GM18909 (cell line): ENCODE measurements around the gene PACSIN3.
"Not testable (repeated sequence)": the region's sequence is repeated elsewhere in the genome, so short reads cannot be mapped to it uniquely, and the experiment has no call there.

Experiments
- ATAC-seq: cut with Tn5 transposase; IDR thresholded peaks from one replicate; pipeline ENCODE4 v1.9.1; 2021; ENCODE audit warnings: mild to moderate bottlenecking; ENCODE audit not compliant: unreplicated experiment, poor library complexity

PACSIN3 gene

GRCh38 chr11:47198161-47198560 lies 11.9 kb upstream of the PACSIN3 start:
- not testable (repeated sequence) for ATAC-seq

DNA sequence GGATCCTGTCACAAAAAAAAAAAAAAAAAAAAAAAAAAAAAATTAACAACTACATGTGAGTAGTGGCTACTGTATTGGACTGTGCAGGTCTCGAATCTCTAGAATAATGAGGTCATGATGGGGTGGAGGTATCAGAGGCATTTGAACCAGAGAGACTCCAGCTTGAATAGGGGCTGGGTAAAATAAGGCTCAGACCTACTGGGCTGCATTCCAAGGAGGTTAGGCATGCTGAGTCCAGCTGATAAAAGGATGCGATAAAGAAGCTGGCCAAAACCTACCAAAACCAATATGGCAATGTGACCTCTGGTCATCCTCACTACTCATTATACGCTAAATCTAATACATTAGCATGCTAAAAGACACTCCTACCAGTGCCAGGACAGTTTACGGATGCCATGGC lies 5.9 kb upstream of the PACSIN3 start:
- no peak for ATAC-seq

DNA sequence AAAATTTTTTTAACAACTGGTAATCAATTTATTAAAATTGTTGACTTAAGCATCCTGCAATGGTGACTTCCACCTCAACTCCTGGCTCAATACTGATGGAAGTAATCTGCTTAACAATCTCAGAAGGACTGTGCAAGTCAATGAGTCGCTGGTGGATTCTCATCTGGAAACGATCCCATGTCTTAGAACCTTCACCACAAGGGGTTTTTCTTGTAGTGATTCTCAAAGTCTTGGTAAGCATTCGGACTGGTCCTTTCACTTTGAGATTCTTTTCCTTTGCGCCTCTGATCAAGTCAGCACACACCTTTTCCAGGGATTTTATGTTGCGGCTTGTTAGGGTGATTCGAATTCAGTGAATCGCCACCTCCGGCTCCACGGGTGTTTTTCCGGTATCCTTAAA lies 4.9 kb upstream of the PACSIN3 start:
- not testable (repeated sequence) for ATAC-seq

GRCh38 chr11:47189100-47189834 lies 3.0 kb upstream of the PACSIN3 start:
- ATAC-seq = no peak

DNA sequence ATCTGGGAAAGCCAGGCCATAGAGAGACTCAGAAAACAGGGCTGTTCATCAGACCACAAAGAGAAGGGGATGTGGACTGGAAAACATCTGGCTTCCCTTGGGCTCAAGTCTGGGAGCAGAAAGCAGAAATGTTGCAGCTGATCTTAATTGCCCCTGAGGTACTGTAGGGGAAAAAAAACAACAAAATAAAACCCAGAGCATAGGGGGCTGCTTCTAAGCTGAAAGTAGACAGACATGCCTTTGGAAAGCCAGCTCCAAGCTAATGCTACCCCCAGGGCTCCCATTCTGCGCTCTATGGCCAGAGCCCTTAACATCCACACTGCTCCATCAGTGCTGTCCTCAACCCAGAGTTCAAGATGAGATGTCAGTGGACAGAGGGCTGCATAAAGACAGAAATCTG lies 2.0 kb upstream of the PACSIN3 start:
- ATAC-seq = no peak

DNA sequence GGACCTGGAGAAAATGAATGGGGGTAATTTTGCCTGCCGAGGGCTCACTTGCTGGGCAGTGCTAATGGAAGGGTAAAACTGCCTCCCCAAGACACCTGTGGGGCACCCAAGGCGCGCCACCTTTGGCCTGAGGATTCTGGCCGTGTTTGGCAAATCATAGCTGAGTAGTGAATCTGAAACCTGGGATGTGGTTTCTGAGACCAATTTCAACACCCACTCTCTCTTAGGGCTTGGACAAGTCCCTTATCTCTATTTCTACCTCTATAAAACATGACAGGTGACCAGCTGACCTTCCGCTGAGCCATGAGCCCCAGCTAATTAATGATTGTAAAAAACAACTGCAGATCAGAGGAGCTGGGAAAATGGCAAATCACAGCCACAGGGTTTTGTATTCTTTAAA lies 1.5 kb upstream of the PACSIN3 start:
- no peak for ATAC-seq

- peak; percentile 4 for ATAC-seq
Observed at GRCh38 chr11:47186700-47187695, 764 bp upstream of the PACSIN3 start.

GRCh38 chr11:47185305-47186075 lies 744 bp downstream of the PACSIN3 start:
- no peak for ATAC-seq

DNA sequence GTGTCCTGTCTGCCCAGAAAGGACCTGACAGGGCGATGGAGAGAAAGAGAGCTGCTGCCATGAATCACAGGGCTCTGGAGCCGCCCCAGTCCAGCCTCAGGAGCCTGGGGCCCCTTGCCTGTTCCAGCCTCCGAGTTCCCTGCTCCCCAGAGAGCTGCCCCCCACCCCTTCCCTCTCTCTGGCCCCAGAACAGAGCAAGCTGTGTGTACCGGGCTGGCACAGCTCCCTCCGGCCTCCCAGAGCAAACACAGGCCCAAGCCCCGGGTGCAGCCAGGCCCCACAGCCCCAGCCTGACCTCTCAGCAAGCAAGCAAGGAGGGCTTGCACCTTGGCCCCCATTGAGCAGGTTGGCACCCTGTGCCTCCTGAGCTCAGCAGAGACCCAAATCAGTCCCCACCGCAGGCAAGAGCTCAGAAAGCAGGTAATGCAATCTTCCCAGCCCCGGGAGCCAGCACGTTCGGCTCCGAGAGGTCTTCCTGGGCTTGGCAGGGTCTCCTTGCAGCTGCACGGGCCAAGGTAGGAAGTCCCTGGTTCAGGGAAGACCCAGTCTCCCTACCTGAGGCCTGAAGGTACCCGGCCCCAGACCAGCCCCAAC lies 1.4 kb downstream of the PACSIN3 start:
- no peak for ATAC-seq

DNA sequence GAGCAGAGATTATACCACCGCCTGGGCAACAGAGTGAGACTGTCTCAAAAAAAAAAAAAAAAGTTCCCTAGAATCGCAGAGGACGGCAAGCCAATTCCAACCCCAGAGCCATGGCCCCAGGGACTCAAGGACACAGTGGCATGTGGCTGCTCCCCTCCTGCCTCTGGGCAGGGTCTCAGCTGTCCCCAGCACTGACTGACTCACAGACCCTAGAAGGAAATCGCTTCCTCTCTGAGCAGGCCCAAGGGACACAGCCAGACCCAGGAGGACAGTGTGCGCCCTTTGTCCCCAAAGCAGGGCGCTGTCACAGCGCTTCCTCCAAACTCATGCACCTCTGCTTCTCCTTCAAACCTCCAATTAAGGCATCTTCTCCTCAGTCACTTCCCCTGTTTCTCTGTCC lies 2.3 kb downstream of the PACSIN3 start:
- ATAC-seq = no peak

- no peak for ATAC-seq
Observed at GRCh38 chr11:47183031-47183856, 3.0 kb downstream of the PACSIN3 start.

DNA sequence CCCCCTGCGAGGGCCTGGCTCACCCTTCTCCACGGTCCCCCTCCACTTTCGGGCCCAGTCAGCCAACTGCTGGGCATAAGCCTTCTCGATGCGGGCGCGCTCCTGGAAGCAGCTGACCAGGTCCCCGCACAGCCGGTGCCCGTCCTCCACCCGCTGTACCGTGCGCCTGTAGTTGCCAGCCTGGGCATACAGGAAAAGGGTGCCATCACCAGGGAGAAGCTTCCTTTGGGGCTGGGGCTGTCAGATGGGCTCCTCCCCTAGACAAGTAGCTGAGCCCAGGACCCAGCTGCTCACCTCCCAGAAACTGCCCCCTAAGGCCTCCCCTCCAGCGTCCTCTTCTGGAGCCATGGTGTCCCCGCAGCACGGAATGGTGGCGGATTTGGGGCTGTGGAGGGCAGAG lies 3.9 kb downstream of the PACSIN3 start:
- ATAC-seq = no peak

- ATAC-seq = no peak
Observed at GRCh38 chr11:47181271-47181670, 5.0 kb downstream of the PACSIN3 start.

DNA sequence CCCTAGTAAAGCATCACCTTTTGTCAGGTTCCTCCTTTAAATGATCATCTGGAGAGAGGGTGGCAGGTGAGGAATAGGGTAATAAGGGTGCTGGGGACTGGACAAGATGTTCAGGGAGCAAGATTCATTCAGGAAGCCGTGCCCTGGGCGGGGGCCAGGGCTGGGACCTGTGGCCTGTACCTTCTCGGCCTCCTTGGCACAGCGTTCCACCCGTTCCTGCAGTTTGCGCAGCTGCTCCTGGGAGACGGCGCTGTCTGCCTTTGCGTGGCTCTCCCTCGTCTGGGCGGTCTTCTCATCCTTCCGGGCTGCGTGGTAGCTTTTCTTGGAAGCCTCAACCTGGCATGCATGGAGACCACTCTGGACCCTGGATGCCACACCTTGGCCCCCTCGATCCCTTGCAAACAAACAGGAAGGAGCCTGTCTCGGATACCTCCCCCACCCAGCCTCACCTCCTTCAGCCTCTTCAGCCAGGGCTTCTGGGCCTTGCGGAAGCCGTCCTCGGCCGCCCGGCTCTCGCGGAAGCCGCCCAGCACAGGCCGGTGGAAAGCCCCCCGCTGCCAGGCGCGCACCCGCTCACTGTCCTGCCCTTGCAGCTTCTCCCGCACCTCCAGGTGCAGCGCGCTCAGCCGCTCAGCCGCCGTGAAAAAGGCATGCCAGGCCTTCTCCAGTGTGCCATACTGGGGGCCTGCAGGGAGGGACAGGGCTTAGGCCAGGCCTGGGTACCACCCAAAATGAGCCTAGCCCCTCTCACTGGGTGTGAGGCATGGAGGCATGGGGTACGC lies 6.0 kb downstream of the PACSIN3 start:
- ATAC-seq = no peak

- peak; percentile 27 for ATAC-seq
Observed at GRCh38 chr11:47179655-47179991, 6.6 kb downstream of the PACSIN3 start.

GRCh38 chr11:47178737-47179654 lies 7.2 kb downstream of the PACSIN3 start:
- no peak for ATAC-seq

DNA sequence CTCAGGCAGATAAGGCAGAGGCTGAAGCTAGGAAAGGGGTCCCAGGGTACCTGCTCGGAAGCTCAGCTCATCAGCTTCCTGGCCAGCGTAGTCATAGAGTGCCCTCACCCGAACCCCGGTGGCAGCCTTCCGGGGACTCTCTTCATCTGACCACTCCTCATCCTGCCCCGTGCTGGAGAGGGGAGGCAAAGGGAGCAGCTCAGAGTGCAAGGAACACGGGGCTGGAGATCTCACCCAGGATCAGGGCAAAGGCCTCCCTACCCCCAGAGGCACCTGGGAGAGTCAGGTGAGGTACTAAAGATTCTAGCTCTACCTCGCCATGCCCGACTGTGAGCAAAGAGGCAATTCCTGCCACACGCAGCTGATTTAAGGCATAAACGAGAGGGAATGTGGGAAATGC lies 7.9 kb downstream of the PACSIN3 start:
- no peak for ATAC-seq

DNA sequence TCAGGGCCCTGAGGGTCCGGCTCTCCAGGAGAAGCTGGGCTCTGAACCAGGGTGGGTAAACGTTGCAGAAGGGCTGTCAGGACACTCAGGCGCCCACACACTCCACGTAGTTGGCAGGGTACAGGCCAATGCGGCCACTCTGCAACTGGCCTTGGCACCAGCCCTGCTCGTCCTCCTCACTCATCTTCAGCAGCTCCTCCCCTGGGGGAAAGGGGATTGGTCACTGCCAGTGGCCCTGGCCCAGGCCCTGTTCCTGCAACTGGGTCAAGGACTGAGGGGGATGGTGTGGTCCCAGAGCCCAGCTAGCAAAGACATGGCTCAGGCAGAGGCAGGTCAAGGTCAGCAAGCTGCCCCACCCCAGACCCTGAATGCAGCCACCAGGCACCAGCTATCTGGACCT lies 8.4 kb downstream of the PACSIN3 start:
- ATAC-seq = no peak
